WTC11 (cell line): ENCODE results near the gene ZNF76.

Experiments
- ELF4 ChIP-seq: sonication (generic); formaldehyde crosslinking; IDR thresholded peaks from 2 replicates; pipeline ENCODE4 v1.8.1; 2022; ENCODE audit warnings: low read depth, mild to moderate bottlenecking, moderate library complexity, missing genetic modification reagents
- IRF2 ChIP-seq: sonication (generic); formaldehyde crosslinking; IDR thresholded peaks from 2 replicates; pipeline ENCODE4 v1.8.0; 2022; ENCODE audit warnings: low read depth, missing genetic modification reagents, borderline replicate concordance
- NFYB ChIP-seq: sonication (generic); formaldehyde crosslinking; conservative IDR thresholded peaks from 2 replicates; pipeline ENCODE4 v1.8.0; 2022; ENCODE audit warnings: low read depth, missing genetic modification reagents
- RORB ChIP-seq: fragments of 250-450 bp; sonication (Bioruptor Pico); IDR thresholded peaks from 2 replicates; pipeline ENCODE4 v1.9.0; 2021; ENCODE audit warnings: mild to moderate bottlenecking
- SMAD4 ChIP-seq: sonication (generic); formaldehyde crosslinking; IDR thresholded peaks from 2 replicates; pipeline ENCODE4 v1.8.0; 2022; ENCODE audit warnings: mild to moderate bottlenecking, missing genetic modification reagents
- ZNF232 ChIP-seq: sonication (generic); formaldehyde crosslinking; IDR thresholded peaks from 2 replicates; pipeline ENCODE4 v1.8.0; 2022; ENCODE audit warnings: mild to moderate bottlenecking, missing genetic modification reagents
- ZNF671 ChIP-seq: fragments of 250-450 bp; sonication (Bioruptor Pico); IDR thresholded peaks from 2 replicates; pipeline ENCODE4 v1.8.0; 2021; ENCODE audit warnings: mild to moderate bottlenecking
- TF ChIP-seq, protein P1 (sequence below): fragments of 200-600 bp; IDR thresholded peaks from 2 replicates; pipeline ENCODE4 v1.8.0; 2022; ENCODE audit warnings: antibody characterized with exemption
- TF ChIP-seq, protein P2 (sequence below): sonication (generic); formaldehyde crosslinking; IDR thresholded peaks from 2 replicates; pipeline ENCODE4 v1.8.1; 2023; ENCODE audit warnings: mild to moderate bottlenecking, missing genetic modification reagents
- TF ChIP-seq, protein P3 (sequence below): sonication (generic); formaldehyde crosslinking; IDR thresholded peaks from 2 replicates; pipeline ENCODE4 v1.8.0; 2022; ENCODE audit warnings: mild to moderate bottlenecking, missing genetic modification reagents

DNA sequence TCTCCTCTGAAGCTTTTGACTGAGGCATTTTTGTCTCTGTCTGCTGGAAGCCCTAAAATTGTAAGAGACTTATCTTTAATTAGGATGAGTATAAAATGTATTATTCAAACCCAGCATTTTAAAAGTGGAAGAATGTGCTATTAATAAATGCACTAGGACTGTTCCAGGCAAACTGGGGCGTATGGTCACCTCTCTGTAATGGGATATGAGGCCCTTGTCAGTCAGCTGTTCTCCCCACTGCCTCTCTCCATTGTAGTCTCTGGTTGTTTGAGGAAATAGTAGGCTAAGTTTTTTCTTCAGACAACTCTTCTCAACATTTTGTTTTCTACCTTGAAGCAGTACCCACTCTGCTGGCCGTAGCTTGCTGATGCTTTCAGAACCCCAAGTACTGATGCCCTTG lies 23.8 kb downstream of the ZNF76 start:
- TF ChIP-seq, protein P1, sequence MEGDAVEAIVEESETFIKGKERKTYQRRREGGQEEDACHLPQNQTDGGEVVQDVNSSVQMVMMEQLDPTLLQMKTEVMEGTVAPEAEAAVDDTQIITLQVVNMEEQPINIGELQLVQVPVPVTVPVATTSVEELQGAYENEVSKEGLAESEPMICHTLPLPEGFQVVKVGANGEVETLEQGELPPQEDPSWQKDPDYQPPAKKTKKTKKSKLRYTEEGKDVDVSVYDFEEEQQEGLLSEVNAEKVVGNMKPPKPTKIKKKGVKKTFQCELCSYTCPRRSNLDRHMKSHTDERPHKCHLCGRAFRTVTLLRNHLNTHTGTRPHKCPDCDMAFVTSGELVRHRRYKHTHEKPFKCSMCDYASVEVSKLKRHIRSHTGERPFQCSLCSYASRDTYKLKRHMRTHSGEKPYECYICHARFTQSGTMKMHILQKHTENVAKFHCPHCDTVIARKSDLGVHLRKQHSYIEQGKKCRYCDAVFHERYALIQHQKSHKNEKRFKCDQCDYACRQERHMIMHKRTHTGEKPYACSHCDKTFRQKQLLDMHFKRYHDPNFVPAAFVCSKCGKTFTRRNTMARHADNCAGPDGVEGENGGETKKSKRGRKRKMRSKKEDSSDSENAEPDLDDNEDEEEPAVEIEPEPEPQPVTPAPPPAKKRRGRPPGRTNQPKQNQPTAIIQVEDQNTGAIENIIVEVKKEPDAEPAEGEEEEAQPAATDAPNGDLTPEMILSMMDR: no peak
- TF ChIP-seq RORB (CRISPR knock-in tag) (no peak), NFYB (CRISPR knock-in tag) (no peak), IRF2 (CRISPR knock-in tag) (no peak), ELF4 (no peak), ZNF232 (CRISPR knock-in tag) (no peak), ZNF671 (no peak), SMAD4 (CRISPR knock-in tag) (no peak)
- TF ChIP-seq, protein P2, sequence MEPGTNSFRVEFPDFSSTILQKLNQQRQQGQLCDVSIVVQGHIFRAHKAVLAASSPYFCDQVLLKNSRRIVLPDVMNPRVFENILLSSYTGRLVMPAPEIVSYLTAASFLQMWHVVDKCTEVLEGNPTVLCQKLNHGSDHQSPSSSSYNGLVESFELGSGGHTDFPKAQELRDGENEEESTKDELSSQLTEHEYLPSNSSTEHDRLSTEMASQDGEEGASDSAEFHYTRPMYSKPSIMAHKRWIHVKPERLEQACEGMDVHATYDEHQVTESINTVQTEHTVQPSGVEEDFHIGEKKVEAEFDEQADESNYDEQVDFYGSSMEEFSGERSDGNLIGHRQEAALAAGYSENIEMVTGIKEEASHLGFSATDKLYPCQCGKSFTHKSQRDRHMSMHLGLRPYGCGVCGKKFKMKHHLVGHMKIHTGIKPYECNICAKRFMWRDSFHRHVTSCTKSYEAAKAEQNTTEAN (CRISPR knock-in tag): no peak
- TF ChIP-seq, protein P3, sequence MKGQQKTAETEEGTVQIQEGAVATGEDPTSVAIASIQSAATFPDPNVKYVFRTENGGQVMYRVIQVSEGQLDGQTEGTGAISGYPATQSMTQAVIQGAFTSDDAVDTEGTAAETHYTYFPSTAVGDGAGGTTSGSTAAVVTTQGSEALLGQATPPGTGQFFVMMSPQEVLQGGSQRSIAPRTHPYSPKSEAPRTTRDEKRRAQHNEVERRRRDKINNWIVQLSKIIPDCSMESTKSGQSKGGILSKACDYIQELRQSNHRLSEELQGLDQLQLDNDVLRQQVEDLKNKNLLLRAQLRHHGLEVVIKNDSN (CRISPR knock-in tag): no peak
